A673 (cell line): ENCODE data around the gene SDK1. TPM values are rescaled to one million over a fixed set of nuclear protein-coding genes. Genes with fewer than 3 reads are reported as not detected.

ENCODE experiments used
- BruUV-seq: library from RNA; stranded (reverse); fragments of 400-500 nt; replicated peaks from 2 replicates; lab custom pipeline; 2021; lab: Mats Ljungman, UMichigan
- CTCF ChIA-PET: fragments of 300-600 bp; sonication (Branson Sonifier 250); formaldehyde crosslinking; loops from one replicate; lab custom pipeline; 2022; ENCODE audit warnings: antibody characterized with exemption; lab: Charles Lee
- POLR2A ChIA-PET: fragments of 300-600 bp; sonication (Branson Sonifier 250); formaldehyde crosslinking; loops from one replicate; lab custom pipeline; 2022; ENCODE audit warnings: antibody characterized with exemption; ENCODE audit not compliant: low non-redundant PET; lab: Charles Lee
- DNase-seq: peaks from one replicate; pipeline ENCODE4 v3.0.0-alpha.2; 2015; ENCODE audit warnings: low spot score
- H3K27ac ChIP-seq: fragments of 200-600 bp; sonication (generic); 2 replicates; pipeline ENCODE4 v1.5.1; 2016; ENCODE audit warnings: mixed run types, low read depth, mild to moderate bottlenecking, mixed read lengths, antibody characterized with exemption, low read length; ENCODE audit not compliant: poor library complexity, severe bottlenecking
- H3K27me3 ChIP-seq: fragments of 200-600 bp; sonication (generic); replicated peaks from 2 replicates; pipeline ENCODE4 v1.6.1; 2017; ENCODE audit warnings: mixed run types, low read depth, mild to moderate bottlenecking, mixed read lengths, antibody characterized with exemption, low read length; ENCODE audit not compliant: insufficient read depth, poor library complexity
- H3K36me3 ChIP-seq: fragments of 200-600 bp; sonication (generic); 2 replicates; pipeline ENCODE4 v1.6.1; 2016; ENCODE audit warnings: mixed run types, mild to moderate bottlenecking, mixed read lengths, antibody characterized with exemption, low read length; ENCODE audit not compliant: insufficient read depth, poor library complexity, severe bottlenecking
- H3K4me1 ChIP-seq: fragments of 200-600 bp; sonication (generic); 2 replicates; pipeline ENCODE4 v1.6.1; 2017; ENCODE audit warnings: mixed run types, mild to moderate bottlenecking, mixed read lengths, antibody characterized with exemption, low read length; ENCODE audit not compliant: insufficient read depth, poor library complexity, severe bottlenecking
- H3K4me3 ChIP-seq: fragments of 200-600 bp; sonication (generic); 2 replicates; pipeline ENCODE4 v1.5.1; 2016; ENCODE audit warnings: low read depth, mixed run types, mild to moderate bottlenecking, mixed read lengths, low read length; ENCODE audit not compliant: poor library complexity, severe bottlenecking
- H3K9me3 ChIP-seq: fragments of 200-600 bp; sonication (generic); 2 replicates; pipeline ENCODE4 v1.6.1; 2016; ENCODE audit warnings: mixed run types, low read depth, mild to moderate bottlenecking, mixed read lengths, antibody characterized with exemption, low read length; ENCODE audit not compliant: poor library complexity, severe bottlenecking
- EZH2 ChIP-seq: fragments of 200-600 bp; sonication (generic); IDR thresholded peaks from 2 replicates; pipeline ENCODE4 v1.6.1; 2017; ENCODE audit warnings: borderline replicate concordance, low read depth, mild to moderate bottlenecking, mixed read lengths, antibody characterized with exemption, low read length; ENCODE audit not compliant: poor library complexity, severe bottlenecking
- intact Hi-C: fragments of 100-400 bp; cut with micrococcal nuclease; formaldehyde crosslinking; loops from one replicate; pipeline ENCODE4 v1.10.0; 2022; ENCODE audit not compliant: unreplicated experiment
- total RNA-seq: library from RNA; stranded (reverse); gene quantifications from 2 replicates; pipeline ENCODE4 v1.2.3, GENCODE V29; 2021
- TF ChIP-seq, protein P1 (sequence below): fragments of 300-800, 200-600 bp; sonication (generic); conservative IDR thresholded peaks from 2 replicates; pipeline ENCODE4 v1.5.1; 2017; ENCODE audit warnings: low read depth, mild to moderate bottlenecking, antibody characterized with exemption, low read length, moderate library complexity, mixed read lengths

SDK1 gene
- total RNA-seq, 1 experiment from 2014 or later, result 14.7 TPM

DNA sequence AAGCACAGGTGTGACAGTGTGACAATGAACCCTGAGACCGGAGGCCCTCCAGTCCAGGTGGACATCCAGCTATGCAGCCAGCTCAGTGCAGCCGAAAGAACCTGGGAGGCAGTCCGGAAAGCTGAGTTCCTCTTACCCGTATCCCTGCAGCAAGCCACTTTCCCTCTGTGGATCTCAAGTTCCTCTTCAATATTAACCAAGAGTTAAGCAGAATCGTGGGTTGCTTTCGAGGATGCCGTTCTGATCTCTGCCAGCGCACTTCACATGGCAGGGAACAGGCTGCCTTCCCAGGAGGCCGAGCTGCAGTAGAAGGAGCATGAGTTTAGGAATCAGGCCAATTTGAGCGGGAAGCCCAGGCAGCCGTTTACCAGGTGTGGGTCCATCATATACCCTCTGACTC, 591.6 kb downstream of the SDK1 start:
- ChIA-PET POLR2A (no interaction called here), CTCF (no interaction called here)
- H3K27ac ChIP-seq, result no peak overlapping the region
- no peaks in the 10 kb centered on the region for H3K9me3 ChIP-seq
- BruUV-seq, result no TSS peak
- no peak for DNase-seq
- intact Hi-C loops, result no loop called here
- no peak overlapping the region for H3K4me3 ChIP-seq
- no peaks in the 10 kb centered on the region for H3K27me3 ChIP-seq
- TF ChIP-seq, protein P1, sequence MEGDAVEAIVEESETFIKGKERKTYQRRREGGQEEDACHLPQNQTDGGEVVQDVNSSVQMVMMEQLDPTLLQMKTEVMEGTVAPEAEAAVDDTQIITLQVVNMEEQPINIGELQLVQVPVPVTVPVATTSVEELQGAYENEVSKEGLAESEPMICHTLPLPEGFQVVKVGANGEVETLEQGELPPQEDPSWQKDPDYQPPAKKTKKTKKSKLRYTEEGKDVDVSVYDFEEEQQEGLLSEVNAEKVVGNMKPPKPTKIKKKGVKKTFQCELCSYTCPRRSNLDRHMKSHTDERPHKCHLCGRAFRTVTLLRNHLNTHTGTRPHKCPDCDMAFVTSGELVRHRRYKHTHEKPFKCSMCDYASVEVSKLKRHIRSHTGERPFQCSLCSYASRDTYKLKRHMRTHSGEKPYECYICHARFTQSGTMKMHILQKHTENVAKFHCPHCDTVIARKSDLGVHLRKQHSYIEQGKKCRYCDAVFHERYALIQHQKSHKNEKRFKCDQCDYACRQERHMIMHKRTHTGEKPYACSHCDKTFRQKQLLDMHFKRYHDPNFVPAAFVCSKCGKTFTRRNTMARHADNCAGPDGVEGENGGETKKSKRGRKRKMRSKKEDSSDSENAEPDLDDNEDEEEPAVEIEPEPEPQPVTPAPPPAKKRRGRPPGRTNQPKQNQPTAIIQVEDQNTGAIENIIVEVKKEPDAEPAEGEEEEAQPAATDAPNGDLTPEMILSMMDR, result no peak
- TF ChIP-seq EZH2, result no peak
- no peaks in the 10 kb centered on the region for H3K36me3 ChIP-seq
- H3K4me1 ChIP-seq, result no peaks in the 10 kb centered on the region

DNA sequence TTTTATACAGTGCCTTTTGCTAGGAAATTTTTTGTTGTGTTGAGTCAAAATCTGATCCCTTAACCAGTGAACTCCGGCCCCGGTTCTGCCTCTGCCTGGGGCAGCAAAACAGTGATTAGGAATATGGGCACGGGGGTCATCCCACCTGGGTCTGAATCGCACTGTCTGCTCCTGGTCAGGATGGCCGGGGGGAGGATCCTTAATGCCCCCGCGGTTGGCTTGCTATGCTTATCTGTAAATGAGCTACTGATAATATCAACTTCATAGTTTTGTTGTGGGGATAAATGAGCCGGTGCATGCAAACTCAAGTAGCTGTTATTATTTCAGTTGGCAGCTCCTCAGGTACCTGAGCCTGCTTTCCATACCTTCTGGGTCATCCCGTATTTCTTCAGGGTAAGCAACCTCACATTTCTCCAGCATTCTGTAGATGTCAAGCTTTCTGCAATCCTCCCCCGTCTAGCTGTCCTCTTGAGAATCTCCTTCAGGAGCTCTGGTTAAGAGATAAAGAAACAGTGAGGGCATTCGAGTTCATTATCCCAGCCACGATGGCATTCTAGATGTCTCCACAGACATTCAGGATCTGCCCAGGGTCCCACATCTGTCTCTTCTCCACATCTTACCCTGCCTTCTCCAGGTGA, 592.2 kb downstream of the SDK1 start:
- no peaks in the 10 kb centered on the region for H3K4me1 ChIP-seq
- H3K9me3 ChIP-seq, result no peaks in the 10 kb centered on the region
- H3K36me3 ChIP-seq, result no peaks in the 10 kb centered on the region
- H3K27me3 ChIP-seq, result no peaks in the 10 kb centered on the region
- intact Hi-C loops, result no loop called here
- TF ChIP-seq EZH2, result no peak
- TF ChIP-seq, protein P1, result no peak
- DNase-seq, result no peak
- no peak overlapping the region for H3K27ac ChIP-seq
- POLR2A ChIA-PET, result no interaction called here
- CTCF ChIA-PET, result no interaction called here
- no peak overlapping the region for H3K4me3 ChIP-seq
- BruUV-seq, result no TSS peak

DNA sequence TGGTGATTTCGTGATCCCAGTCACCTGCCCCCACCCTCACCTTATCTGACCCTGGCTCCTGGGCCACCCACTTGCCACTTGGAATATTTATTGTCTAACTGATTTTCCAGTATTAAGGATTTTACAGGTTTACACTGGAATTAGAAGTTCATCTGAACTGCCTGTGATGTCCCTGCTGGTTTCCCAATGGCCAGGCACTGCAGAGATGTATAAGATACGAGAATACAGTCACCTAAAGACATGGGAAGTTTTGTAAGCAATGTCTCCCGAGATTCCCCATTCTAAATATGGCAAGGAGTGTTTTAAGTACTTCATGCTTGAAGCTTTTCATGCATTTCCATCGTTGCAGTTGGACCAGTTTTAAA, 592.7 kb downstream of the SDK1 start:
- Histone ChIP-seq H3K36me3 (no peaks in the 10 kb centered on the region), H3K4me3 (no peak overlapping the region), H3K27ac (no peak overlapping the region), H3K4me1 (no peaks in the 10 kb centered on the region), H3K9me3 (no peaks in the 10 kb centered on the region), H3K27me3 (no peaks in the 10 kb centered on the region)
- POLR2A ChIA-PET, result no interaction called here
- TF ChIP-seq, protein P1, result no peak
- TF ChIP-seq EZH2, result no peak
- no peak for DNase-seq
- CTCF ChIA-PET, result no interaction called here
- no TSS peak for BruUV-seq
- intact Hi-C loops, result loop anchor here (2.0 kb wide), 1 partner anchor 587 kb away; no protein-coding TSS in a partner anchor
